Natural killer cell (primary cell): ENCODE measurements around the gene RIMBP2. TPM values are rescaled to one million over a fixed set of nuclear protein-coding genes. Genes with fewer than 3 reads are reported as not detected.

ENCODE experiments used
- ATAC-seq, 3 donors: fragments of 150-1000 bp in 2 of 3; fragments of 200-7000 bp in 1 of 3; cut with Tn5 transposase; 1 replicate in 1 of 3; 2 replicates in 2 of 3; pipeline ENCODE4 v1.10.0; 2021; ENCODE audit warnings: mild to moderate bottlenecking in 2 of 3, moderate library complexity in 2 of 3
- DNase-seq, 2 donors: peaks; one replicate each; pipeline versions ENCODE4 v3.0.0 to v3.0.0-alpha.2; 2013 to 2021; ENCODE audit warnings: mixed read lengths in 1 of 2
- H3K27ac ChIP-seq: one replicate; pipeline ENCODE4 v1.5.1; 2013; ENCODE audit warnings: mild to moderate bottlenecking, low read length
- H3K27me3 ChIP-seq: one replicate; pipeline ENCODE4 v1.6.1; 2013; ENCODE audit warnings: low read length; ENCODE audit not compliant: control insufficient read depth, insufficient read depth
- H3K36me3 ChIP-seq: one replicate; pipeline ENCODE4 v1.6.1; 2013; ENCODE audit warnings: low read length; ENCODE audit not compliant: control insufficient read depth, insufficient read depth
- H3K4me1 ChIP-seq: one replicate; pipeline ENCODE4 v1.6.1; 2013; ENCODE audit warnings: low read length; ENCODE audit not compliant: control insufficient read depth, insufficient read depth
- H3K4me3 ChIP-seq: one replicate; pipeline ENCODE4 v1.5.1; 2013; ENCODE audit warnings: low read length
- H3K9me3 ChIP-seq: one replicate; pipeline ENCODE4 v1.6.1; 2013; ENCODE audit warnings: low read length; ENCODE audit not compliant: control insufficient read depth, insufficient read depth
- H3K27ac Mint-ChIP-seq, 2 donors: one replicate each; pipeline ENCODE4 v1.8.0; 2022; ENCODE audit warnings: mild to moderate bottlenecking in 2 of 2, mixed read lengths in 2 of 2, moderate library complexity in 1 of 2
- H3K27me3 Mint-ChIP-seq, 2 donors: one replicate each; pipeline ENCODE4 v1.8.0; 2022; ENCODE audit warnings: low read depth in 2 of 2, mixed read lengths in 2 of 2
- H3K36me3 Mint-ChIP-seq: one replicate; pipeline ENCODE4 v1.8.0; 2022; ENCODE audit warnings: mixed read lengths
- H3K4me1 Mint-ChIP-seq, 2 donors: one replicate each; pipeline ENCODE4 v1.8.0; 2022; ENCODE audit warnings: mixed read lengths in 2 of 2
- H3K4me3 Mint-ChIP-seq: one replicate; pipeline ENCODE4 v1.8.0; 2022; ENCODE audit warnings: mild to moderate bottlenecking, moderate library complexity, mixed read lengths
- H3K9me3 Mint-ChIP-seq, 2 donors: one replicate each; pipeline ENCODE4 v1.8.0; 2022; ENCODE audit warnings: mixed read lengths in 2 of 2
- CTCF ChIP-seq: fragments of 200-600 bp; IDR thresholded peaks from one replicate; pipeline ENCODE4 v1.8.0; 2022; ENCODE audit warnings: antibody characterized with exemption
- whole genome bisulfite sequencing: methylation state at CpG from one replicate; pipeline ENCODE4 v1.1.7; 2013; ENCODE audit warnings: missing lambda C conversion rate; ENCODE audit not compliant: insufficient coverage; 5-methylcytosine and 5-hydroxymethylcytosine counted together
- intact Hi-C: fragments of 100-400 bp; cut with micrococcal nuclease; formaldehyde crosslinking; loops from one replicate; pipeline ENCODE4 v1.14.2; 2022
- total RNA-seq, 4 donors: library from RNA; stranded (reverse); fragments of 120-200 nt in 1 of 4; gene quantifications; one replicate each; pipeline versions ENCODE4 v1.2.3 to v1.2.4, GENCODE V29; 2013 to 2022

The RIMBP2 gene
- total RNA-seq, 3 donors from 2014 or later (not counting 1 experiment from before 2014, with no cell fraction given), result not detected

GRCh38 chr12:130479401-130480125, 236.5 kb downstream of the RIMBP2 start:
- Histone ChIP-seq H3K27me3 (no peaks in the 10 kb centered on the region), H3K36me3 (no peaks in the 10 kb centered on the region), H3K27ac (no peak overlapping the region), H3K9me3 (no peaks in the 10 kb centered on the region), H3K4me3 (no peak overlapping the region), H3K4me1 (no peaks in the 10 kb centered on the region)
- intact Hi-C loops, result no loop called here
- Mint-ChIP-seq H3K4me3 (no peak overlapping the region), H3K4me1 (no peaks in the 10 kb centered on the region), H3K9me3 (no peaks in the 10 kb centered on the region), H3K27ac (no peak overlapping the region), H3K36me3 (no peaks in the 10 kb centered on the region), H3K27me3 (no peaks in the 10 kb centered on the region)
- no peak for TF ChIP-seq CTCF
- DNase-seq, result no peak
- 70% methylated on average over 23 of the region's 23 CpGs for WGBS
- no peak for ATAC-seq

GRCh38 chr12:130478786-130479185, 237.3 kb downstream of the RIMBP2 start:
- 90% methylated on average over 21 of the region's 21 CpGs for WGBS
- intact Hi-C loops, result no loop called here
- H3K4me1 ChIP-seq, result no peaks in the 10 kb centered on the region
- H3K4me3 Mint-ChIP-seq, result no peak overlapping the region
- no peak overlapping the region for H3K27ac Mint-ChIP-seq
- no peaks in the 10 kb centered on the region for H3K4me1 Mint-ChIP-seq
- DNase-seq (no peak), ATAC-seq (no peak)
- no peak overlapping the region for H3K4me3 ChIP-seq
- H3K36me3 Mint-ChIP-seq, result no peaks in the 10 kb centered on the region
- no peaks in the 10 kb centered on the region for H3K36me3 ChIP-seq
- no peak overlapping the region for H3K27ac ChIP-seq
- H3K27me3 Mint-ChIP-seq, result no peaks in the 10 kb centered on the region
- H3K9me3 Mint-ChIP-seq, result no peaks in the 10 kb centered on the region
- no peaks in the 10 kb centered on the region for H3K9me3 ChIP-seq
- TF ChIP-seq CTCF, result no peak
- H3K27me3 ChIP-seq, result no peaks in the 10 kb centered on the region

GRCh38 chr12:130477701-130478100, 238.4 kb downstream of the RIMBP2 start:
- H3K36me3 ChIP-seq, result no peaks in the 10 kb centered on the region
- H3K4me3 ChIP-seq, result no peak overlapping the region
- H3K4me1 ChIP-seq, result no peaks in the 10 kb centered on the region
- no peak overlapping the region for H3K4me3 Mint-ChIP-seq
- intact Hi-C loops, result no loop called here
- ATAC-seq (no peak), DNase-seq (no peak)
- no peaks in the 10 kb centered on the region for H3K9me3 ChIP-seq
- TF ChIP-seq CTCF, result no peak
- H3K27ac Mint-ChIP-seq, result no peak overlapping the region
- H3K9me3 Mint-ChIP-seq, result no peaks in the 10 kb centered on the region
- no peaks in the 10 kb centered on the region for H3K27me3 Mint-ChIP-seq
- WGBS, result 61% methylated on average over 9 of the region's 9 CpGs
- H3K27ac ChIP-seq, result no peak overlapping the region
- H3K27me3 ChIP-seq, result no peaks in the 10 kb centered on the region
- no peaks in the 10 kb centered on the region for H3K36me3 Mint-ChIP-seq
- no peaks in the 10 kb centered on the region for H3K4me1 Mint-ChIP-seq

GRCh38 chr12:130477266-130477665, 238.8 kb downstream of the RIMBP2 start:
- ATAC-seq (no peak), DNase-seq (no peak)
- intact Hi-C loops, result no loop called here
- no peak for TF ChIP-seq CTCF
- no peaks in the 10 kb centered on the region for H3K4me1 ChIP-seq
- H3K27me3 ChIP-seq, result no peaks in the 10 kb centered on the region
- H3K27ac Mint-ChIP-seq, result no peak overlapping the region
- no peaks in the 10 kb centered on the region for H3K36me3 ChIP-seq
- no peak overlapping the region for H3K4me3 Mint-ChIP-seq
- no peaks in the 10 kb centered on the region for H3K36me3 Mint-ChIP-seq
- no peaks in the 10 kb centered on the region for H3K9me3 Mint-ChIP-seq
- no peak overlapping the region for H3K4me3 ChIP-seq
- no peaks in the 10 kb centered on the region for H3K4me1 Mint-ChIP-seq
- 76% methylated on average over 12 of the region's 12 CpGs for WGBS
- no peak overlapping the region for H3K27ac ChIP-seq
- H3K27me3 Mint-ChIP-seq, result no peaks in the 10 kb centered on the region
- no peaks in the 10 kb centered on the region for H3K9me3 ChIP-seq
